Retinal pigment epithelial cell (primary cell): Measurements from ENCODE around the gene FOXC1.

ENCODE experiments used
- DNase-seq: peaks from one replicate; pipeline ENCODE4 v3.0.0-alpha.2; 2010; ENCODE audit warnings: low read depth
- H3K4me3 ChIP-seq: 2 replicates; pipeline ENCODE4 v1.5.1; 2011; ENCODE audit warnings: mild to moderate bottlenecking, low read length, control low read depth, moderate library complexity
- CTCF ChIP-seq: conservative IDR thresholded peaks from 2 replicates; pipeline ENCODE4 v1.5.1; 2011; ENCODE audit warnings: low read depth, low read length, control low read depth, inconsistent platforms

Gene FOXC1

GRCh38 chr6:1636971-1637871, 27.5 kb downstream of the FOXC1 start:
- DNase-seq: no peak
- no peak for TF ChIP-seq CTCF
- no peak overlapping the region for H3K4me3 ChIP-seq

GRCh38 chr6:1639430-1639829, 29.7 kb downstream of the FOXC1 start:
- DNase-seq: no peak
- no peak overlapping the region for H3K4me3 ChIP-seq
- no peak for TF ChIP-seq CTCF

- H3K4me3 ChIP-seq: no peak overlapping the region
- TF ChIP-seq CTCF: no peak
- DNase-seq: no peak
Observed at GRCh38 chr6:1640476-1640875, 30.8 kb downstream of the FOXC1 start.

GRCh38 chr6:1641343-1641885, 31.7 kb downstream of the FOXC1 start:
- TF ChIP-seq CTCF: no peak
- DNase-seq: peak; percentile 43
- H3K4me3 ChIP-seq: no peak overlapping the region

- TF ChIP-seq CTCF: no peak
- no peak for DNase-seq
Observed at GRCh38 chr6:1643111-1643510, 33.4 kb downstream of the FOXC1 start.

GRCh38 chr6:1643830-1644445, 34.2 kb downstream of the FOXC1 start:
- H3K4me3 ChIP-seq: no peak overlapping the region
- DNase-seq: no peak
- no peak for TF ChIP-seq CTCF

More at GRCh38 chr6:1643111-1643510, 33.4 kb downstream of the FOXC1 start:
- no peak overlapping the region for H3K4me3 ChIP-seq
